H9 (cell line): ENCODE data around the gene BPGM. TPM values are rescaled to one million over a fixed set of nuclear protein-coding genes. Genes with fewer than 3 reads are reported as not detected.

Experiments used
- DNase-seq: peaks from one replicate; pipeline ENCODE4 v3.0.0-alpha.2; 2017
- H2AFZ ChIP-seq: one replicate; pipeline ENCODE4 v1.6.1; 2013; ENCODE audit warnings: mild to moderate bottlenecking, low read length, control low read depth, moderate library complexity
- H2AK5ac ChIP-seq: 2 replicates; pipeline ENCODE4 v1.6.1; 2013; ENCODE audit warnings: low read length, control low read depth, mixed read lengths; ENCODE audit not compliant: insufficient read length
- H2BK120ac ChIP-seq: one replicate; pipeline ENCODE4 v1.6.1; 2013; ENCODE audit warnings: low read depth, mild to moderate bottlenecking, low read length, control low read depth, inconsistent platforms; ENCODE audit not compliant: poor library complexity, severe bottlenecking
- H2BK12ac ChIP-seq: 2 replicates; pipeline ENCODE4 v1.6.1; 2013; ENCODE audit warnings: low read length, control low read depth, mixed read lengths, low read depth; ENCODE audit not compliant: insufficient read length
- H2BK15ac ChIP-seq: 2 replicates; pipeline ENCODE4 v1.6.1; 2013; ENCODE audit warnings: low read depth, low read length, control low read depth
- H2BK20ac ChIP-seq: one replicate; pipeline ENCODE4 v1.6.1; 2013; ENCODE audit warnings: low read depth, mild to moderate bottlenecking, low read length, control low read depth, inconsistent platforms; ENCODE audit not compliant: poor library complexity, severe bottlenecking
- H2BK5ac ChIP-seq: 2 replicates; pipeline ENCODE4 v1.6.1; 2013; ENCODE audit warnings: low read length, control low read depth, mixed read lengths; ENCODE audit not compliant: insufficient read length
- H3K14ac ChIP-seq: 2 replicates; pipeline ENCODE4 v1.6.1; 2013; ENCODE audit warnings: low read length, control low read depth; ENCODE audit not compliant: insufficient read depth
- H3K18ac ChIP-seq: 2 replicates; pipeline ENCODE4 v1.6.1; 2013; ENCODE audit warnings: low read depth, mild to moderate bottlenecking, mixed read lengths, low read length, control low read depth; ENCODE audit not compliant: insufficient read length
- H3K23ac ChIP-seq: 2 replicates; pipeline ENCODE4 v1.6.1; 2013; ENCODE audit warnings: low read length, control low read depth, mixed read lengths, low read depth; ENCODE audit not compliant: insufficient read length
- H3K23me2 ChIP-seq: 2 replicates; pipeline ENCODE4 v1.6.1; 2013; ENCODE audit warnings: low read depth, mild to moderate bottlenecking, mixed read lengths, low read length, control low read depth; ENCODE audit not compliant: insufficient read length, poor library complexity, severe bottlenecking
- H3K27ac ChIP-seq: 2 replicates; pipeline ENCODE4 v1.5.1; 2013; ENCODE audit warnings: low read length, control low read depth, mixed read lengths, low read depth; ENCODE audit not compliant: insufficient read length
- H3K27me3 ChIP-seq: 2 replicates; pipeline ENCODE4 v1.6.1; 2013; ENCODE audit warnings: low read length, control low read depth, inconsistent platforms; ENCODE audit not compliant: insufficient read depth
- H3K4ac ChIP-seq: 2 replicates; pipeline ENCODE4 v1.6.1; 2013; ENCODE audit warnings: low read depth, mild to moderate bottlenecking, control low read depth, inconsistent platforms, low read length, moderate library complexity
- H3K4me1 ChIP-seq: 2 replicates; pipeline ENCODE4 v1.6.1; 2013; ENCODE audit warnings: low read length, control low read depth, inconsistent platforms; ENCODE audit not compliant: insufficient read depth
- H3K4me2 ChIP-seq: 2 replicates; pipeline ENCODE4 v1.6.1; 2013; ENCODE audit warnings: low read length, control low read depth, mixed read lengths; ENCODE audit not compliant: insufficient read length, insufficient read depth
- H3K56ac ChIP-seq: 2 replicates; pipeline ENCODE4 v1.6.1; 2013; ENCODE audit warnings: low read depth, mild to moderate bottlenecking, mixed read lengths, low read length, control low read depth; ENCODE audit not compliant: insufficient read length
- H3K79me1 ChIP-seq: 2 replicates; pipeline ENCODE4 v1.6.1; 2013; ENCODE audit warnings: low read depth, mild to moderate bottlenecking, moderate library complexity, low read length, control low read depth, inconsistent platforms; ENCODE audit not compliant: insufficient read depth, poor library complexity, severe bottlenecking
- H3K79me2 ChIP-seq: 2 replicates; pipeline ENCODE4 v1.6.1; 2013; ENCODE audit warnings: low read length, control low read depth, inconsistent platforms; ENCODE audit not compliant: insufficient read depth
- H3K9ac ChIP-seq: 2 replicates; pipeline ENCODE4 v1.6.1; 2013; ENCODE audit warnings: low read length, control low read depth, mixed read lengths; ENCODE audit not compliant: insufficient read length; ENCODE audit errors: extremely low read depth
- H3K9me3 ChIP-seq: one replicate; pipeline ENCODE4 v1.6.1; 2013; ENCODE audit warnings: low read depth, low read length, inconsistent platforms; ENCODE audit not compliant: control insufficient read depth
- H3T11ph ChIP-seq: one replicate; pipeline ENCODE4 v1.6.1; 2013; ENCODE audit warnings: mild to moderate bottlenecking, low read length, control low read depth, inconsistent platforms
- H4K20me1 ChIP-seq: one replicate; pipeline ENCODE4 v1.6.1; 2013; ENCODE audit not compliant: control insufficient read depth, insufficient read length, insufficient read depth
- H4K5ac ChIP-seq: 2 replicates; pipeline ENCODE4 v1.6.1; 2013; ENCODE audit warnings: low read depth, mild to moderate bottlenecking, mixed read lengths, low read length, control low read depth; ENCODE audit not compliant: insufficient read length
- H4K8ac ChIP-seq: replicated peaks from 2 replicates; pipeline ENCODE4 v1.6.1; 2013; ENCODE audit warnings: low read length, control low read depth, mixed read lengths, low read depth; ENCODE audit not compliant: insufficient read length
- H4K91ac ChIP-seq: 2 replicates; pipeline ENCODE4 v1.6.1; 2013; ENCODE audit warnings: low read depth, mild to moderate bottlenecking, moderate library complexity, mixed read lengths, low read length, control low read depth; ENCODE audit not compliant: insufficient read length
- H3K27ac Mint-ChIP-seq, 3 experiments: 2 replicates in 2 of 3; 3 replicates in 1 of 3; pipeline ENCODE4 v1.8.0; 2020 to 2021; ENCODE audit warnings: mixed read lengths in 3 of 3, mild to moderate bottlenecking in 1 of 3, moderate library complexity in 1 of 3
- H3K27me3 Mint-ChIP-seq: 2 replicates; pipeline ENCODE4 v1.8.0; 2021; ENCODE audit warnings: low read depth, mild to moderate bottlenecking, moderate library complexity, mixed read lengths
- H3K36me3 Mint-ChIP-seq, 3 experiments: 2 replicates in 2 of 3; 3 replicates in 1 of 3; pipeline ENCODE4 v1.8.0; 2020 to 2021; ENCODE audit warnings: low read depth in 3 of 3, mixed read lengths in 3 of 3; ENCODE audit not compliant: insufficient read depth in 1 of 3
- H3K4me1 Mint-ChIP-seq, 2 experiments: 2 replicates each; pipeline ENCODE4 v1.8.0; 2020; ENCODE audit warnings: mixed read lengths in 2 of 2
- H3K4me3 Mint-ChIP-seq, 2 experiments: 2 replicates in 1 of 2; 3 replicates in 1 of 2; pipeline ENCODE4 v1.8.0; 2020 to 2021; ENCODE audit warnings: mild to moderate bottlenecking in 2 of 2, mixed read lengths in 2 of 2, moderate library complexity in 1 of 2
- H3K9me3 Mint-ChIP-seq, 2 experiments: 2 replicates in 1 of 2; 3 replicates in 1 of 2; pipeline ENCODE4 v1.8.0; 2020; ENCODE audit warnings: mild to moderate bottlenecking in 2 of 2, mixed read lengths in 2 of 2, moderate library complexity in 1 of 2
- CTCF ChIP-seq: fragments of 200-600 bp; sonication (generic); conservative IDR thresholded peaks from 3 replicates; pipeline ENCODE4 v1.8.0; 2021; ENCODE audit warnings: antibody characterized with exemption, mild to moderate bottlenecking
- WGBS: extraction: QIAGEN DNeasy Blood & Tissue Kit; methylation state at CpG from one replicate; pipeline ENCODE4 v1.1.7; 2013; ENCODE audit warnings: missing lambda C conversion rate, low lambda C conversion rate, mixed read lengths; ENCODE audit not compliant: insufficient read length; ENCODE audit errors: extremely low coverage; 5-methylcytosine and 5-hydroxymethylcytosine counted together
- total RNA-seq: library from RNA; stranded (reverse); gene quantifications from 2 replicates; pipeline ENCODE4 v1.2.1, GENCODE V29; 2021

BPGM gene
- total RNA-seq, 1 experiment from 2014 or later: 14.4 TPM

- peaks cover 3% of the 10 kb centered on the region; the same call in 1 of the 2 replicates for H3K4me1 ChIP-seq
- no peak overlapping the region for H3K4me2 ChIP-seq
- H3K14ac ChIP-seq: no peak overlapping the region
- H4K20me1 ChIP-seq: no peaks in the 10 kb centered on the region
- no peak overlapping the region for H3K4me3 Mint-ChIP-seq
- no peak overlapping the region for H3K27ac ChIP-seq
- H3K23ac ChIP-seq: no peak overlapping the region
- no peak overlapping the region for H2BK15ac ChIP-seq
- H3K36me3 Mint-ChIP-seq: no peaks in the 10 kb centered on the region
- H2BK120ac ChIP-seq: no peak overlapping the region
- H3K56ac ChIP-seq: no peak overlapping the region
- H3K27ac Mint-ChIP-seq: no peak overlapping the region
- no peak overlapping the region for H3K18ac ChIP-seq
- no peak overlapping the region for H3T11ph ChIP-seq
- no peaks in the 10 kb centered on the region for H3K27me3 ChIP-seq
- no peaks in the 10 kb centered on the region for H3K9me3 Mint-ChIP-seq
- H2BK12ac ChIP-seq: no peak overlapping the region
- no peaks in the 10 kb centered on the region for H3K23me2 ChIP-seq
- no peak overlapping the region for H4K5ac ChIP-seq
- H4K8ac ChIP-seq: no peak overlapping the region
- TF ChIP-seq CTCF: no peak
- H3K4me1 Mint-ChIP-seq: peaks cover 10 to 11% of the 10 kb centered on the region in 2 experiments; a peak in 3 of 4 replicates
- no peaks in the 10 kb centered on the region for H3K79me1 ChIP-seq
- WGBS: no CpG with 5 or more reads among the region's 5 CpGs
- no peak overlapping the region for H2BK20ac ChIP-seq
- DNase-seq: no peak
- no peaks in the 10 kb centered on the region for H3K9me3 ChIP-seq
- H4K91ac ChIP-seq: no peak overlapping the region
- no peak overlapping the region for H2AFZ ChIP-seq
- H3K79me2 ChIP-seq: no peaks in the 10 kb centered on the region
- no peak overlapping the region for H3K4ac ChIP-seq
- H2BK5ac ChIP-seq: no peak overlapping the region
- H2AK5ac ChIP-seq: no peak overlapping the region
- no peaks in the 10 kb centered on the region; the same call in 1 of the 2 replicates for H3K27me3 Mint-ChIP-seq
- no peak overlapping the region for H3K9ac ChIP-seq
Observed at GRCh38 chr7:134704827-134705226, 58.2 kb downstream of the BPGM start.
